K562 (cell line): ENCODE results near the gene ORMDL2. TPM values are rescaled to one million over a fixed set of nuclear protein-coding genes. Genes with fewer than 3 reads are reported as not detected.

ENCODE experiments used
- CLOCK ChIP-seq: fragments of 250-450 bp; sonication (Bioruptor Pico); IDR thresholded peaks from 2 replicates; pipeline ENCODE4 v1.4.0; 2020; ENCODE audit warnings: mild to moderate bottlenecking, moderate library complexity, borderline replicate concordance
- EGR1 ChIP-seq: fragments of 450-650 bp; conservative IDR thresholded peaks from 2 replicates; pipeline ENCODE4 v1.6.1; 2017; ENCODE audit warnings: mild to moderate bottlenecking
- FOS ChIP-seq: IDR thresholded peaks from 3 replicates; pipeline ENCODE4 v1.6.1; 2011; ENCODE audit not compliant: insufficient read length; ENCODE audit errors: extremely low read depth
- HDAC2 ChIP-seq: fragments of 450-650 bp; IDR thresholded peaks from 2 replicates; pipeline ENCODE4 v1.6.1; 2016; ENCODE audit warnings: mild to moderate bottlenecking
- MEIS2 ChIP-seq: fragments of 450-650 bp; IDR thresholded peaks from 2 replicates; pipeline ENCODE4 v1.6.1; 2014; ENCODE audit warnings: mild to moderate bottlenecking; ENCODE audit not compliant: partially characterized antibody
- PCBP1 ChIP-seq: fragments of 200-400 bp; formaldehyde crosslinking; IDR thresholded peaks from 2 replicates; pipeline ENCODE4 v1.6.1; 2018; ENCODE audit warnings: mild to moderate bottlenecking, low read depth, low read length; ENCODE audit not compliant: poor library complexity, severe bottlenecking
- PURB ChIP-seq: sonication (generic); formaldehyde crosslinking; IDR thresholded peaks from 2 replicates; pipeline ENCODE4 v1.9.0; 2021; ENCODE audit warnings: low read depth, mild to moderate bottlenecking, missing genetic modification reagents
- SREBF1 ChIP-seq: fragments of 150-350 bp; IDR thresholded peaks from 2 replicates; pipeline ENCODE4 v1.6.1; 2014; ENCODE audit warnings: antibody characterized with exemption, low read depth, low read length, borderline replicate concordance
- WHSC1 ChIP-seq: IDR thresholded peaks from one replicate; pipeline ENCODE4 v1.6.1; 2012; ENCODE audit warnings: low read length, control low read depth, inconsistent platforms
- YBX1 ChIP-seq: fragments of 450-650 bp; IDR thresholded peaks from 2 replicates; pipeline ENCODE4 v1.7.1; 2016; ENCODE audit warnings: mild to moderate bottlenecking
- ZEB2 ChIP-seq: fragments of 450-650 bp; IDR thresholded peaks from 2 replicates; pipeline ENCODE4 v1.6.1; 2016
- ZNF347 ChIP-seq: fragments of 450-650 bp; formaldehyde crosslinking; IDR thresholded peaks from 2 replicates; pipeline ENCODE4 v1.4.0; 2020; ENCODE audit warnings: low read depth, mild to moderate bottlenecking, moderate library complexity
- ZNF407 ChIP-seq: fragments of 450-650 bp; IDR thresholded peaks from 2 replicates; pipeline ENCODE4 v1.6.1; 2016; ENCODE audit warnings: low read depth
- ZNF408 ChIP-seq: fragments of 250-450 bp; sonication (Bioruptor Pico); IDR thresholded peaks from 2 replicates; pipeline ENCODE4 v1.4.0; 2020; ENCODE audit warnings: low read depth, mild to moderate bottlenecking, moderate library complexity
- ZNF57 ChIP-seq: fragments of 450-650 bp; formaldehyde crosslinking; IDR thresholded peaks from 2 replicates; pipeline ENCODE4 v1.4.0; 2020; ENCODE audit warnings: mild to moderate bottlenecking, moderate library complexity
- polyA plus RNA-seq, 8 experiments: library from polyadenylated mRNA; depleted of rRNA in 4 of 8; stranded (reverse) in 5 of 8; unstranded in 3 of 8; fragments of >200 nt; fragmentation: Nextera tagmentation in 2 of 8; fragmentation: Illumina TruSeq in 1 of 8; extraction: Ambion mirVana in 2 of 8; extraction: Trizol in 1 of 8; gene quantifications; 2 replicates each; pipeline versions ENCODE4 v1.2.1 to v1.2.3, GENCODE V29; 2011 to 2014; ENCODE audit warnings: inconsistent platforms in 1 of 8, missing spikeins in 1 of 8
- total RNA-seq, 7 experiments: library from RNA; depleted of rRNA in 6 of 7; stranded (reverse); fragments of >200 nt in 6 of 7; fragmentation: Illumina TruSeq in 2 of 7; extraction: Trizol in 2 of 7; gene quantifications; 2 replicates each; pipeline versions ENCODE4 v1.2.1 to v1.2.3, GENCODE V29; 2011 to 2021; ENCODE audit warnings: low replicate concordance in 1 of 7
- TF ChIP-seq, protein P1 (sequence below), 2 experiments: fragments of 200-800 bp in 1 of 2; sonication (Bioruptor generic) in 1 of 2; sonication (generic) in 1 of 2; formaldehyde crosslinking in 1 of 2; IDR thresholded peaks in 1 of 2; conservative IDR thresholded peaks in 1 of 2; 2 replicates each; pipeline versions ENCODE4 v1.5.0 to v1.6.1; 2016 to 2020; ENCODE audit warnings: missing compliant biosample characterization in 1 of 2, missing genetic modification characterization in 1 of 2, missing genetic modification reagents in 1 of 2

Gene ORMDL2
- total and polyA plus RNA-seq, 9 of the 15 experiments (the other 6 are each of a cell fraction or from before 2014, with no cell fraction given) = 9.9 to 113 (median 34.4) TPM

DNA sequence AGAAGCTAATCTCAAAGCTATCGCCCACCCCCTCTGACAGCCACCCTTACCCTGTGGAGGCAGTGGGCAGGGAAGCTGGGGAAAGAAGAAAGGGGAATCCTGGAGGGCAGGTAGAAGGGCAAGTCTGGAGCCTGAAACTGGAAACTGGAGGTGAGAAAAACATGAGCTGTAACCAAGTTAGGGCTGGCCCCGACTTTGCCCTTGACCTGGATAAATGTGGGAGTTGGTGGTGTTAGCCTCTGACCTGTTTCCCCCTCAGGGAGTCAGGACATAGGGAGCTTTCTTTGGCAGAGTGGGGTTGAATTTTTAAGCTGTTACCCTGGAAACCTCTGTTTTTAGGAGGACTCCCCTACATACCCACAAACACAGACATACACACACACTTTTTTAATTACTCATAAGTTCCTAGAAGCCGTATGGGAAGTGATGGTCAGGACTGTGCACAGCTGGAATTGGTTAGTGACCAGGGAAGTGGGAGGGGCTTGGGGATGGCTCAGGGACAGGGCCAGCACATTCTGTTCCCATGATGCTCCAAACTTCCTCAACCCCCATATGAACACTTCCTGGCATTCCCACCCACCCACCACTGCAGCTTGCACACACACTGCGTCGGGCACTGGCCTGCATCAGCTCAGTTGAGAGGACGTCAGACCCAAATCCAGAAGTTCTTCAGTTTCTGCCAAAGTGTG is 29.9 kb downstream of the ORMDL2 start (continued):
- TF ChIP-seq ZNF407 = no peak
- TF ChIP-seq ZNF347 (CRISPR knock-in tag) = no peak
- TF ChIP-seq EGR1 = peak; percentile 32; the same call in 1 of the 2 replicates
- no peak for TF ChIP-seq SREBF1
- TF ChIP-seq FOS = no peak
- TF ChIP-seq HDAC2 = no peak
- TF ChIP-seq MEIS2 = no peak
- TF ChIP-seq YBX1 = no peak
- TF ChIP-seq WHSC1 = no peak
- no peak for TF ChIP-seq ZNF408
- TF ChIP-seq PURB (CRISPR knock-in tag) = no peak
- no peak for TF ChIP-seq CLOCK (CRISPR knock-in tag)
- no peak for TF ChIP-seq ZNF57 (CRISPR knock-in tag)
- TF ChIP-seq ZEB2 = no peak
- no peak for TF ChIP-seq PCBP1
- TF ChIP-seq, protein P1, sequence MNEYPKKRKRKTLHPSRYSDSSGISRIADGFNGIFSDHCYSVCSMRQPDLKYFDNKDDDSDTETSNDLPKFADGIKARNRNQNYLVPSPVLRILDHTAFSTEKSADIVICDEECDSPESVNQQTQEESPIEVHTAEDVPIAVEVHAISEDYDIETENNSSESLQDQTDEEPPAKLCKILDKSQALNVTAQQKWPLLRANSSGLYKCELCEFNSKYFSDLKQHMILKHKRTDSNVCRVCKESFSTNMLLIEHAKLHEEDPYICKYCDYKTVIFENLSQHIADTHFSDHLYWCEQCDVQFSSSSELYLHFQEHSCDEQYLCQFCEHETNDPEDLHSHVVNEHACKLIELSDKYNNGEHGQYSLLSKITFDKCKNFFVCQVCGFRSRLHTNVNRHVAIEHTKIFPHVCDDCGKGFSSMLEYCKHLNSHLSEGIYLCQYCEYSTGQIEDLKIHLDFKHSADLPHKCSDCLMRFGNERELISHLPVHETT (CRISPR knock-in tag; conservative IDR thresholded peaks at IDR 0.05 in 1 of 2, IDR thresholded peaks at IDR 0.05 in 1 of 2) = 0 out of 4 replicates have a peak, but pooled peaks of 1 of the 2 experiments have one; percentile 45
